Measurements from ENCODE around the gene CDH24. TPM values are rescaled to one million over a fixed set of nuclear protein-coding genes. Genes with fewer than 3 reads are reported as not detected.
A peak's percentile ranks its signal among the peaks of the same experiment; 100 is the strongest.

Gene CDH24
- total and polyA plus RNA-seq, 2 of the 13 experiments (the other 11 are each of a cell fraction or from before 2014, with no cell fraction given) = 0.69 to 0.99 TPM

- no peak for TF ChIP-seq SMARCE1 (IDR thresholded peaks at IDR 0.05; ENCODE audit: borderline replicate concordance)
- TF ChIP-seq ARNT (IDR thresholded peaks at IDR 0.05) = no peak
- TF ChIP-seq MZF1 (CRISPR knock-in tag; IDR thresholded peaks at IDR 0.05; ENCODE audit: borderline replicate concordance) = no peak
- peak; percentile 61; the same call in 1 of the 2 replicates for TF ChIP-seq ZFP1 (CRISPR knock-in tag; IDR thresholded peaks at IDR 0.05)
- peak; percentile 59 for TF ChIP-seq ZNF7 (CRISPR knock-in tag; IDR thresholded peaks at IDR 0.05)
- peak; percentile 81; the same call in 1 of the 2 replicates for TF ChIP-seq HMGXB3 (CRISPR knock-in tag; IDR thresholded peaks at IDR 0.05; ENCODE audit: borderline replicate concordance)
- TF ChIP-seq ZNF775 (CRISPR knock-in tag; IDR thresholded peaks at IDR 0.05; ENCODE audit: borderline replicate concordance) = no peak
- TF ChIP-seq ZNF235 (CRISPR knock-in tag; IDR thresholded peaks at IDR 0.05; ENCODE audit: borderline replicate concordance) = peak; percentile 93; the same call in 1 of the 2 replicates
- no peak for TF ChIP-seq ZNF18 (CRISPR knock-in tag; IDR thresholded peaks at IDR 0.05; ENCODE audit: insufficient replicate concordance)
- TF ChIP-seq SPEN (CRISPR knock-in tag; IDR thresholded peaks at IDR 0.05; ENCODE audit: low read depth) = peak; percentile 85; the same call in 1 of the 2 replicates
- TF ChIP-seq TRAFD1 (CRISPR knock-in tag; IDR thresholded peaks at IDR 0.05; ENCODE audit: borderline replicate concordance) = no peak
- peak; percentile 32 for TF ChIP-seq SKI (IDR thresholded peaks at IDR 0.05; ENCODE audit: partially characterized antibody)
- peak; percentile 49; the same call in 1 of the 2 replicates for TF ChIP-seq ZNF12 (CRISPR knock-in tag; IDR thresholded peaks at IDR 0.05)
- TF ChIP-seq MBNL3 (CRISPR knock-in tag; conservative IDR thresholded peaks at IDR 0.05) = no peak
- no peak for TF ChIP-seq TRIM22 (IDR thresholded peaks at IDR 0.05)
- TF ChIP-seq ELF4 (CRISPR knock-in tag; IDR thresholded peaks at IDR 0.05; ENCODE audit: borderline replicate concordance) = no peak
- no peak for TF ChIP-seq DBP (CRISPR knock-in tag; IDR thresholded peaks at IDR 0.05; ENCODE audit: not compliant biosample characterization)
- peak; percentile 61; the same call in 1 of the 2 replicates for TF ChIP-seq ZNF136 (CRISPR knock-in tag; IDR thresholded peaks at IDR 0.05; ENCODE audit: low read depth)
- peak; percentile 96 for TF ChIP-seq POLR2AphosphoS2 (IDR thresholded peaks at IDR 0.05; ENCODE audit: low read depth, low read length)
Measured at GRCh38 chr14:23071244-23071920, 14.1 kb upstream of the CDH24 start (continued).
